Neural crest cell (in vitro differentiated cells): ENCODE results near the gene SLC5A10. TPM values are rescaled to one million over a fixed set of nuclear protein-coding genes. Genes with fewer than 3 reads are reported as not detected.
A peak's percentile ranks its signal among the peaks of the same experiment; 100 is the strongest.
"Not testable (repeated sequence)": the region's sequence is repeated elsewhere in the genome, so short reads cannot be mapped to it uniquely, and the experiment has no call there.

ENCODE experiments used
- DNase-seq: peaks from one replicate; pipeline ENCODE4 v3.0.0; 2021; ENCODE audit warnings: low read depth, mixed read lengths, low spot score
- H3K27ac Mint-ChIP-seq: one replicate; pipeline ENCODE4 v1.8.0; 2021; ENCODE audit warnings: mild to moderate bottlenecking, mixed read lengths; ENCODE audit not compliant: unreplicated experiment
- H3K27me3 Mint-ChIP-seq: 2 replicates; pipeline ENCODE4 v1.8.0; 2021; ENCODE audit warnings: low read depth, mild to moderate bottlenecking, mixed read lengths
- H3K36me3 Mint-ChIP-seq: 2 replicates; pipeline ENCODE4 v1.8.0; 2021; ENCODE audit warnings: low read depth, mild to moderate bottlenecking, mixed read lengths
- H3K4me1 Mint-ChIP-seq: 2 replicates; pipeline ENCODE4 v1.8.0; 2021; ENCODE audit warnings: mixed read lengths
- H3K4me3 Mint-ChIP-seq: one replicate; pipeline ENCODE4 v1.8.0; 2021; ENCODE audit warnings: mild to moderate bottlenecking, mixed read lengths
- H3K9me3 Mint-ChIP-seq: 2 replicates; pipeline ENCODE4 v1.8.0; 2021; ENCODE audit warnings: mixed read lengths
- CTCF ChIP-seq: fragments of 200-600 bp; sonication (generic); conservative IDR thresholded peaks from 2 replicates; pipeline ENCODE4 v1.5.0; 2021; ENCODE audit warnings: antibody characterized with exemption, mild to moderate bottlenecking
- total RNA-seq: library from RNA; stranded (reverse); gene quantifications from 2 replicates; pipeline ENCODE4 v1.2.1, GENCODE V29; 2021

Gene SLC5A10
- total RNA-seq, 1 donor from 2014 or later: not detected

DNA sequence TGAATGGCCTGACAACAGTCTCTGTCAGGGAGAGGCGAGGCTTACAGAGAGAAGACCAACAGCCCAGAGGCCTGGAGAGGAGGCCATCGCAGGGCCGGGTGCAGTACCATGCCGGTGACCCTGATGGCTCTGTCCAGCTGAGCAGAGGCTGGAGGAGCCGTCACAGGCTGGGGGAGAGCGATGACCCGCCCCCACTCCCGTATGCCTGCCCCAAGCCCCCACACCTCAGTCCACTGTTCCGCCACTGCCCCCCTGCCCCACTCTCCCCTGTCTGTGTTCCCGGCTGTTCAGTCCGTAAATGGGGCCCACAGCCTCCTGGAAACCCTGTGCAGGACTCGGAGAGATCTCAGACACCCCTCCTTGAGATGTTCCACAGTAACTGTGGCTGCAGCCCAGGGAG, 65.4 kb downstream of the SLC5A10 start:
- no peaks in the 10 kb centered on the region for H3K36me3 Mint-ChIP-seq

DNA sequence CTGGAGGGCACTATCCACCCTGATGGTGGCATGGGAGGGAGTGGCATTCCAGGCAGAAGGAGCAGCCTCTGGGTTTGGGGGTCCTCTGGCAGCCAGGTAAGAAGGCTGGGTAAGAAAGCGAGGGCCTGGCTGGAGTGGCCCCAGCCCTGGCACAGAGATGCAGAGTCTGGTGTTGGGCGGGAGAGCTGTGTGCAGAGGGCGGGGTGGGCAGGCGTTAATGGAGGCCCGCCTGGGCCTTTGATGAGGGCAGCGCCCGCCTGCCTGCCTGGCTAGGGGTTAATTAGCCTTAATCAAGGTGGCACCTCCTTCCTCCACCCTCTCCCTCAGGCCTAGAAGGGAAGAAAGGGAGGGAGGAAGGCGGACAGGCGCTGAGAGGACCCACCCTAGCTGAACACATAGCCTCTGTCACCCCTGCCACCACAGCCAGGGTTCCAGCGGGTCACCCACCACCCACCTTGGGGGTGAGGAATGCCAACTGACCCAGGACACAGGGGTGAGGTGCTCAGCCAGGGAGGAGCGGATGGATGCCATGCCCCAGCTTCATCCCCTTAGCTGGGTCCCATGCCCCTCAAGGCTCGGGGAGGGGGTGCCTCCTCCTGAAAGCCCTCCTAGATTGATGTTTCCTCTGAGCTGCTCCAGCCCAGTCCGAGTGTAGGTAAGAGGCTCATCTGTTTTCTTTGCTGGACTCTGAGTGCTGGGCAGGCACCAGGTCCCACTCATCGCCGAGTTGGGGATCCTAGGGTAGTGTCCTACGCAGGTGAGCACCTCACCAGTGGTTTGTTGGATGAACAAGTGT, 66.0 kb downstream of the SLC5A10 start:
- no peak overlapping the region for H3K27ac Mint-ChIP-seq
- H3K4me1 Mint-ChIP-seq: peaks cover 4% of the 10 kb centered on the region
- no peak for TF ChIP-seq CTCF
- no peaks in the 10 kb centered on the region for H3K36me3 Mint-ChIP-seq
- no peak overlapping the region for H3K4me3 Mint-ChIP-seq
- DNase-seq: no peak
- peaks cover 3% of the 10 kb centered on the region for H3K27me3 Mint-ChIP-seq
- H3K9me3 Mint-ChIP-seq: no peaks in the 10 kb centered on the region

More for the DNA sequence above, 65.4 kb downstream of the SLC5A10 start:
- Mint-ChIP-seq H3K9me3 (no peaks in the 10 kb centered on the region), H3K4me1 (peaks cover under 1% of the 10 kb centered on the region), H3K27ac (no peak overlapping the region), H3K4me3 (no peak overlapping the region), H3K27me3 (peaks cover 3% of the 10 kb centered on the region)
- no peak for DNase-seq
- no peak for TF ChIP-seq CTCF

- H3K9me3 Mint-ChIP-seq: no peaks in the 10 kb centered on the region
- no peak overlapping the region for H3K4me3 Mint-ChIP-seq
- H3K27ac Mint-ChIP-seq: no peak overlapping the region
- DNase-seq: no peak
- H3K27me3 Mint-ChIP-seq: peaks cover 3% of the 10 kb centered on the region
- H3K4me1 Mint-ChIP-seq: peaks cover 4% of the 10 kb centered on the region
- H3K36me3 Mint-ChIP-seq: no peaks in the 10 kb centered on the region
- TF ChIP-seq CTCF: no peak
Observed at GRCh38 chr17:19018600-19018950, 66.6 kb downstream of the SLC5A10 start.

DNA sequence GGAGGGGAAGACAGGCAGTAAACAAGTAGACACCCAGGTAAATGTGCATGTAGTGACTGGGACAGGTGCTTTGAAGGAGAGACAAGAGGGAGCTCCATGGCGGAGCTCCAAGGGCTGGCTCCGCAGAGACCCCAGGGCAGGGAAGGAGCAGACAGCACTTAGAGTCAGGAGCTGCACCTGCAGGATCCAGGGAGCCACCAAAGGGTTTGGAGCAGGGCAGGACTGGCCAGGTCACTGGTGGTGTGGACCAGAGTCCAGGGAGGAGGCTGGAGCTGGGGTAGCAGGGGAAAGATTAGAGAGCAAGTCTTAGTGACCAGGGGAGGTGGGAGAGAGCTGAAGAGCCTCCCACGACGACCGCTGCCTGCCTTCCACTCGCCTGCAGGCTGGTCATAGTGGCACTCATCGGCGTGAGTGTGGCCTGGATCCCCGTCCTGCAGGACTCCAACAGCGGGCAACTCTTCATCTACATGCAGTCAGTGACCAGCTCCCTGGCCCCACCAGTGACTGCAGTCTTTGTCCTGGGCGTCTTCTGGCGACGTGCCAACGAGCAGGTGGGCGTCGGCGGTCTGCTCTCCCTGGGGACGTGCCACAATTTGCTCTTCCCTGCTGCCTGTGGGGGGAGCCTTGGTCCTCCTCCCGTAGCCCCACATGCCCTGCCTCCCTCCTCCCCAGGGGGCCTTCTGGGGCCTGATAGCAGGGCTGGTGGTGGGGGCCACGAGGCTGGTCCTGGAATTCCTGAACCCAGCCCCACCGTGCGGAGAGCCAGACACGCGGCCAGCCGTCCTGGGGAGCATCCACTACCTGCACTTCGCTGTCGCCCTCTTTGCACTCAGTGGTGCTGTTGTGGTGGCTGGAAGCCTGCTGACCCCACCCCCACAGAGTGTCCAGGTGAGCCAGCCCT, 67.3 kb downstream of the SLC5A10 start:
- Mint-ChIP-seq H3K4me1 (peaks cover 4% of the 10 kb centered on the region), H3K9me3 (no peaks in the 10 kb centered on the region), H3K27ac (no peak overlapping the region), H3K36me3 (no peaks in the 10 kb centered on the region), H3K27me3 (peaks cover 3% of the 10 kb centered on the region), H3K4me3 (no peak overlapping the region)
- TF ChIP-seq CTCF: no peak
- DNase-seq: no peak

- Mint-ChIP-seq H3K27me3 (peaks cover 3% of the 10 kb centered on the region), H3K27ac (no peak overlapping the region), H3K36me3 (no peaks in the 10 kb centered on the region), H3K4me3 (no peak overlapping the region), H3K4me1 (peaks cover 9% of the 10 kb centered on the region), H3K9me3 (no peaks in the 10 kb centered on the region)
- TF ChIP-seq CTCF: no peak
- no peak for DNase-seq
Observed at GRCh38 chr17:19020016-19020415, 68.1 kb downstream of the SLC5A10 start.

DNA sequence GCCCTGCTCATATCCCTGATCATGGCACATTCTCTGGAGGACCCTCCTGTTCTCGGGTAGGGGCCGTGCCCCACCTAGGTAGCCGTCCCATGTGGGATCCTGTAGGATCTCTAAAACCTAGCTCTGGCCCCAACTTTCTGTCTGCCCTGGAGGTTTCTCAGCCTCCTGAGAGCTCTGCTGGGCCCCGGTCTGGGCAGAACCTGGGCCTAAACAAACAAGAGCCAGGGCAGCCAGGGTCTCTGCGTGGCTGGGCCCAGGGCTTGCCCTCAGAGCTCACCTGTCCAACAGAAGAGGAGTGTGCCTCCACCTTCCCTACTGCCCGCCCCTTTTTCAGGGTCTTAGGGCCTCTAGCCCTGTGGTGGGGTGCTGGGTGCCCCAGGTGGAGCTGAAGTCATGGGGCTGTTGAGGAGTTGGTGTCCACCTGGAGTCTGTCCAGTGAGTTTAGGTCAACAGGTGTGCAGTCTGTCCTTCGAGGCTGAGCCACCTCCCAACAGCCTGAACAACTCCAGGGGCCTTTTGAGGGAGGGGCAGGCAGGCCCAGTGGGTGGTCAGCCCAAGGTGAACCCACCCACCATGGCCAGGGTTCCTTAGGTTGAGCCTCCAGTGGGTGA, 69.2 kb downstream of the SLC5A10 start:
- H3K36me3 Mint-ChIP-seq, H3K9me3 Mint-ChIP-seq, H3K4me3 Mint-ChIP-seq, H3K4me1 Mint-ChIP-seq, H3K27me3 Mint-ChIP-seq, DNase-seq: not testable (repeated sequence)
- H3K27ac Mint-ChIP-seq: peak overlapping the region; percentile 27
